GM23338 (cell line): ENCODE results near the gene CDH23. TPM values are rescaled to one million over a fixed set of nuclear protein-coding genes. Genes with fewer than 3 reads are reported as not detected.

ENCODE experiments used
- CREB1 ChIP-seq: fragments of 250-450 bp; sonication (Bioruptor Pico); IDR thresholded peaks from 2 replicates; pipeline ENCODE4 v1.5.0; 2020; ENCODE audit warnings: low read depth, mild to moderate bottlenecking, moderate library complexity
- CTCF ChIP-seq, 2 experiments: fragments of 200-600 bp in 1 of 2; sonication (generic) in 1 of 2; conservative IDR thresholded peaks; 2 replicates each; pipeline versions ENCODE4 v1.5.1 to v1.6.1; 2016 to 2017; ENCODE audit warnings: antibody characterized with exemption in 2 of 2, low read depth in 2 of 2, mild to moderate bottlenecking in 2 of 2, moderate library complexity in 1 of 2
- ETS1 ChIP-seq: IDR thresholded peaks from 2 replicates; pipeline ENCODE4 v1.6.1; 2016; ENCODE audit warnings: antibody characterized with exemption
- EZH2 ChIP-seq: fragments of 200-600 bp; sonication (generic); IDR thresholded peaks from one replicate; pipeline ENCODE4 v1.8.0; 2017; ENCODE audit warnings: antibody characterized with exemption, mild to moderate bottlenecking, low read depth; ENCODE audit not compliant: unreplicated experiment
- EZH2phosphoT487 ChIP-seq: fragments of 200-600 bp; sonication (generic); IDR thresholded peaks from one replicate; pipeline ENCODE4 v1.8.1; 2018; ENCODE audit warnings: antibody characterized with exemption; ENCODE audit not compliant: unreplicated experiment
- JUNB ChIP-seq: IDR thresholded peaks from one replicate; pipeline ENCODE4 v1.6.1; 2016; ENCODE audit warnings: antibody characterized with exemption; ENCODE audit not compliant: unreplicated experiment
- REST ChIP-seq: IDR thresholded peaks from one replicate; pipeline ENCODE4 v1.6.1; 2018; ENCODE audit warnings: antibody characterized with exemption; ENCODE audit not compliant: unreplicated experiment
- STAT1 ChIP-seq: IDR thresholded peaks from one replicate; pipeline ENCODE4 v1.6.1; 2016; ENCODE audit warnings: antibody characterized with exemption; ENCODE audit not compliant: unreplicated experiment
- ZNF114 ChIP-seq: fragments of 250-450 bp; sonication (Bioruptor Pico); IDR thresholded peaks from 2 replicates; pipeline ENCODE4 v1.5.0; 2020; ENCODE audit warnings: mild to moderate bottlenecking, moderate library complexity
- ZNF331 ChIP-seq: fragments of 250-450 bp; sonication (Bioruptor Pico); IDR thresholded peaks from 2 replicates; pipeline ENCODE4 v1.5.0; 2020; ENCODE audit warnings: low read depth, mild to moderate bottlenecking, moderate library complexity
- ZNF462 ChIP-seq: fragments of 250-450 bp; sonication (Bioruptor Pico); IDR thresholded peaks from 2 replicates; pipeline ENCODE4 v1.5.0; 2020; ENCODE audit warnings: mild to moderate bottlenecking, moderate library complexity
- polyA plus RNA-seq: library from polyadenylated mRNA; unstranded; fragments of >200 nt; fragmentation: Nextera tagmentation; extraction: Ambion mirVana; gene quantifications from 2 replicates; pipeline ENCODE4 v1.2.1, GENCODE V29; 2016
- total RNA-seq: library from RNA; depleted of rRNA; stranded (reverse); fragments of >200 nt; shearing (Covaris generic); gene quantifications from 2 replicates; pipeline ENCODE4 v1.2.3, GENCODE V29; 2014

Gene CDH23
- total and polyA plus RNA-seq, 2 experiments from 2014 or later, result 0.95 to 4.3 TPM

GRCh38 chr10:71731791-71732190 is 335.1 kb downstream of the CDH23 start (continued):
- TF ChIP-seq ZNF462 (CRISPR knock-in tag) (no peak), REST (no peak), STAT1 (no peak), JUNB (no peak), ZNF114 (CRISPR knock-in tag) (no peak), EZH2 (no peak), EZH2phosphoT487 (no peak), ZNF331 (CRISPR knock-in tag) (no peak), CREB1 (CRISPR knock-in tag) (no peak), CTCF (conservative IDR thresholded peaks at IDR 0.05; ENCODE audit: low read depth in 2 of 2) (no peak), ETS1 (no peak)
